Measurements from ENCODE around the gene SDCBP2.

GRCh38 chr20:1331101-1331500, 2.2 kb upstream of the SDCBP2 start:
- TF ChIP-seq CTCF (IDR thresholded peaks at IDR 0.05) (no peak), POLR2AphosphoS5 (IDR thresholded peaks at IDR 0.05) (no peak)
